GM23338 (cell line): ENCODE results near the gene LPIN1. TPM values are rescaled to one million over a fixed set of nuclear protein-coding genes. Genes with fewer than 3 reads are reported as not detected.

Source experiments
- ATAC-seq: fragments of 200-7000 bp; cut with Tn5 transposase; 3 replicates; pipeline ENCODE4 v1.9.1; 2020
- DNase-seq: peaks from one replicate; pipeline ENCODE4 v3.0.0-alpha.2; 2015; ENCODE audit warnings: low spot score
- H2AFZ ChIP-seq: fragments of 200-600 bp; sonication (generic); 2 replicates; pipeline ENCODE4 v1.8.0; 2016; ENCODE audit warnings: antibody characterized with exemption, mild to moderate bottlenecking, moderate library complexity
- H3F3A ChIP-seq: fragments of 200-600 bp; sonication (generic); replicated peaks from 2 replicates; pipeline ENCODE4 v1.8.0; 2017; ENCODE audit warnings: antibody characterized with exemption, mixed run types, low read depth
- H3K27ac ChIP-seq: fragments of 200-600 bp; sonication (generic); 2 replicates; pipeline ENCODE4 v1.6.1; 2016; ENCODE audit warnings: low read depth
- H3K27me3 ChIP-seq: fragments of 200-600 bp; sonication (generic); 2 replicates; pipeline ENCODE4 v1.8.0; 2016; ENCODE audit warnings: mild to moderate bottlenecking, mixed run types, moderate library complexity; ENCODE audit not compliant: insufficient read depth
- H3K36me3 ChIP-seq: fragments of 200-600 bp; sonication (generic); 2 replicates; pipeline ENCODE4 v1.8.0; 2016; ENCODE audit warnings: mild to moderate bottlenecking; ENCODE audit not compliant: insufficient read depth
- H3K4me1 ChIP-seq: fragments of 200-600 bp; sonication (generic); 2 replicates; pipeline ENCODE4 v1.8.0; 2016; ENCODE audit warnings: mild to moderate bottlenecking, moderate library complexity; ENCODE audit not compliant: insufficient read depth
- H3K4me2 ChIP-seq: fragments of 200-600 bp; sonication (generic); 2 replicates; pipeline ENCODE4 v1.7.1; 2017; ENCODE audit warnings: mixed run types
- H3K4me3 ChIP-seq: fragments of 200-600 bp; sonication (generic); 2 replicates; pipeline ENCODE4 v1.6.1; 2016; ENCODE audit warnings: mixed run types
- H3K79me2 ChIP-seq: fragments of 200-600 bp; sonication (generic); replicated peaks from 2 replicates; pipeline ENCODE4 v1.8.0; 2017; ENCODE audit warnings: mild to moderate bottlenecking; ENCODE audit not compliant: insufficient read depth
- H3K9me2 ChIP-seq: fragments of 200-600 bp; sonication (generic); 2 replicates; pipeline ENCODE4 v1.8.0; 2017; ENCODE audit not compliant: insufficient read depth
- H4K20me1 ChIP-seq: fragments of 200-600 bp; sonication (generic); replicated peaks from 2 replicates; pipeline ENCODE4 v1.8.0; 2017; ENCODE audit warnings: mild to moderate bottlenecking; ENCODE audit not compliant: insufficient read depth
- H3K27ac Mint-ChIP-seq: 2 replicates; pipeline ENCODE4 v1.8.0; 2020; ENCODE audit warnings: inconsistent platforms, mild to moderate bottlenecking, moderate library complexity, mixed read lengths
- H3K27me3 Mint-ChIP-seq: 3 replicates; pipeline ENCODE4 v1.8.0; 2022; ENCODE audit warnings: low read depth, mild to moderate bottlenecking, moderate library complexity, mixed read lengths, inconsistent platforms; ENCODE audit not compliant: insufficient read depth, poor library complexity
- H3K36me3 Mint-ChIP-seq: 3 replicates; pipeline ENCODE4 v1.8.0; 2021; ENCODE audit warnings: low read depth, mild to moderate bottlenecking, inconsistent platforms, moderate library complexity, mixed read lengths
- H3K4me1 Mint-ChIP-seq: 3 replicates; pipeline ENCODE4 v1.8.0; 2020; ENCODE audit warnings: mild to moderate bottlenecking, inconsistent platforms, mixed read lengths
- H3K4me3 Mint-ChIP-seq: 3 replicates; pipeline ENCODE4 v1.8.0; 2021; ENCODE audit warnings: moderate library complexity, mild to moderate bottlenecking, inconsistent platforms, mixed read lengths
- H3K9me3 Mint-ChIP-seq: 3 replicates; pipeline ENCODE4 v1.8.0; 2020; ENCODE audit warnings: moderate library complexity, mild to moderate bottlenecking, inconsistent platforms, mixed read lengths
- CTCF ChIP-seq, 2 experiments: fragments of 200-600 bp in 1 of 2; sonication (generic) in 1 of 2; conservative IDR thresholded peaks; 2 replicates each; pipeline versions ENCODE4 v1.5.1 to v1.6.1; 2016 to 2017; ENCODE audit warnings: antibody characterized with exemption in 2 of 2, low read depth in 2 of 2, mild to moderate bottlenecking in 2 of 2, moderate library complexity in 1 of 2
- EZH2 ChIP-seq: fragments of 200-600 bp; sonication (generic); IDR thresholded peaks from one replicate; pipeline ENCODE4 v1.8.0; 2017; ENCODE audit warnings: antibody characterized with exemption, mild to moderate bottlenecking, low read depth; ENCODE audit not compliant: unreplicated experiment
- EZH2phosphoT487 ChIP-seq: fragments of 200-600 bp; sonication (generic); IDR thresholded peaks from one replicate; pipeline ENCODE4 v1.8.1; 2018; ENCODE audit warnings: antibody characterized with exemption; ENCODE audit not compliant: unreplicated experiment
- NANOG ChIP-seq: IDR thresholded peaks from 2 replicates; pipeline ENCODE4 v1.6.1; 2016; ENCODE audit warnings: antibody characterized with exemption, borderline replicate concordance
- ZNF114 ChIP-seq: fragments of 250-450 bp; sonication (Bioruptor Pico); IDR thresholded peaks from 2 replicates; pipeline ENCODE4 v1.5.0; 2020; ENCODE audit warnings: mild to moderate bottlenecking, moderate library complexity
- polyA plus RNA-seq: library from polyadenylated mRNA; unstranded; fragments of >200 nt; fragmentation: Nextera tagmentation; extraction: Ambion mirVana; gene quantifications from 2 replicates; pipeline ENCODE4 v1.2.1, GENCODE V29; 2016
- total RNA-seq: library from RNA; depleted of rRNA; stranded (reverse); fragments of >200 nt; shearing (Covaris generic); gene quantifications from 2 replicates; pipeline ENCODE4 v1.2.3, GENCODE V29; 2014
- TF ChIP-seq, protein P1 (sequence below): fragments of 250-450 bp; sonication (Bioruptor Pico); IDR thresholded peaks from 2 replicates; pipeline ENCODE4 v1.5.0; 2020; ENCODE audit warnings: mild to moderate bottlenecking, moderate library complexity
- TF ChIP-seq, protein P2 (sequence below): IDR thresholded peaks from one replicate; pipeline ENCODE4 v1.6.1; 2018; ENCODE audit warnings: antibody characterized with exemption; ENCODE audit not compliant: unreplicated experiment

The LPIN1 gene
- total and polyA plus RNA-seq, 2 experiments from 2014 or later = 4.4 to 9.5 TPM

DNA sequence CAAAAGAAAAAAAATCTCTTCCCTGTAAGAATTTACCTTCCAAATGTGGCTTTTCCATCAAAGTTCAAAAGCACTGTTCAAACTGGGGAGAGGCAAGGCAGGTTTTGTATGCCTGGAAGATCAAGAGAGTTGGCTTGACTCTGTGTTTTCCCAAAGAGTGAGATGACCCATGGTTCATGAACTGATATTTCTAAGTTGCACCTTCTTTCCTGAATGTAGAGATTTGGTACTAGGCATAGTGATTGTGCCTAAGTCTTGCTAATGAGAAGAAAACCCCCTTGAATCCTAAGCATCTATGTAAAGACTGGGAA is 23.4 kb upstream of the LPIN1 start:
- H3K27me3 ChIP-seq = no peaks in the 10 kb centered on the region
- no peaks in the 10 kb centered on the region for H3K4me1 ChIP-seq
- no peaks in the 10 kb centered on the region for H3K79me2 ChIP-seq
- H3K4me2 ChIP-seq = no peak overlapping the region
- H3K27ac Mint-ChIP-seq = no peak overlapping the region
- H3K4me3 Mint-ChIP-seq = no peak overlapping the region
- H3K36me3 Mint-ChIP-seq = no peaks in the 10 kb centered on the region
- H2AFZ ChIP-seq = no peak overlapping the region
- ATAC-seq = no peak
- no peaks in the 10 kb centered on the region for H3F3A ChIP-seq
- no peak overlapping the region for H3K27ac ChIP-seq
- H3K9me2 ChIP-seq = no peaks in the 10 kb centered on the region
- DNase-seq = no peak
- no peaks in the 10 kb centered on the region for H3K27me3 Mint-ChIP-seq
- TF ChIP-seq, protein P1, sequence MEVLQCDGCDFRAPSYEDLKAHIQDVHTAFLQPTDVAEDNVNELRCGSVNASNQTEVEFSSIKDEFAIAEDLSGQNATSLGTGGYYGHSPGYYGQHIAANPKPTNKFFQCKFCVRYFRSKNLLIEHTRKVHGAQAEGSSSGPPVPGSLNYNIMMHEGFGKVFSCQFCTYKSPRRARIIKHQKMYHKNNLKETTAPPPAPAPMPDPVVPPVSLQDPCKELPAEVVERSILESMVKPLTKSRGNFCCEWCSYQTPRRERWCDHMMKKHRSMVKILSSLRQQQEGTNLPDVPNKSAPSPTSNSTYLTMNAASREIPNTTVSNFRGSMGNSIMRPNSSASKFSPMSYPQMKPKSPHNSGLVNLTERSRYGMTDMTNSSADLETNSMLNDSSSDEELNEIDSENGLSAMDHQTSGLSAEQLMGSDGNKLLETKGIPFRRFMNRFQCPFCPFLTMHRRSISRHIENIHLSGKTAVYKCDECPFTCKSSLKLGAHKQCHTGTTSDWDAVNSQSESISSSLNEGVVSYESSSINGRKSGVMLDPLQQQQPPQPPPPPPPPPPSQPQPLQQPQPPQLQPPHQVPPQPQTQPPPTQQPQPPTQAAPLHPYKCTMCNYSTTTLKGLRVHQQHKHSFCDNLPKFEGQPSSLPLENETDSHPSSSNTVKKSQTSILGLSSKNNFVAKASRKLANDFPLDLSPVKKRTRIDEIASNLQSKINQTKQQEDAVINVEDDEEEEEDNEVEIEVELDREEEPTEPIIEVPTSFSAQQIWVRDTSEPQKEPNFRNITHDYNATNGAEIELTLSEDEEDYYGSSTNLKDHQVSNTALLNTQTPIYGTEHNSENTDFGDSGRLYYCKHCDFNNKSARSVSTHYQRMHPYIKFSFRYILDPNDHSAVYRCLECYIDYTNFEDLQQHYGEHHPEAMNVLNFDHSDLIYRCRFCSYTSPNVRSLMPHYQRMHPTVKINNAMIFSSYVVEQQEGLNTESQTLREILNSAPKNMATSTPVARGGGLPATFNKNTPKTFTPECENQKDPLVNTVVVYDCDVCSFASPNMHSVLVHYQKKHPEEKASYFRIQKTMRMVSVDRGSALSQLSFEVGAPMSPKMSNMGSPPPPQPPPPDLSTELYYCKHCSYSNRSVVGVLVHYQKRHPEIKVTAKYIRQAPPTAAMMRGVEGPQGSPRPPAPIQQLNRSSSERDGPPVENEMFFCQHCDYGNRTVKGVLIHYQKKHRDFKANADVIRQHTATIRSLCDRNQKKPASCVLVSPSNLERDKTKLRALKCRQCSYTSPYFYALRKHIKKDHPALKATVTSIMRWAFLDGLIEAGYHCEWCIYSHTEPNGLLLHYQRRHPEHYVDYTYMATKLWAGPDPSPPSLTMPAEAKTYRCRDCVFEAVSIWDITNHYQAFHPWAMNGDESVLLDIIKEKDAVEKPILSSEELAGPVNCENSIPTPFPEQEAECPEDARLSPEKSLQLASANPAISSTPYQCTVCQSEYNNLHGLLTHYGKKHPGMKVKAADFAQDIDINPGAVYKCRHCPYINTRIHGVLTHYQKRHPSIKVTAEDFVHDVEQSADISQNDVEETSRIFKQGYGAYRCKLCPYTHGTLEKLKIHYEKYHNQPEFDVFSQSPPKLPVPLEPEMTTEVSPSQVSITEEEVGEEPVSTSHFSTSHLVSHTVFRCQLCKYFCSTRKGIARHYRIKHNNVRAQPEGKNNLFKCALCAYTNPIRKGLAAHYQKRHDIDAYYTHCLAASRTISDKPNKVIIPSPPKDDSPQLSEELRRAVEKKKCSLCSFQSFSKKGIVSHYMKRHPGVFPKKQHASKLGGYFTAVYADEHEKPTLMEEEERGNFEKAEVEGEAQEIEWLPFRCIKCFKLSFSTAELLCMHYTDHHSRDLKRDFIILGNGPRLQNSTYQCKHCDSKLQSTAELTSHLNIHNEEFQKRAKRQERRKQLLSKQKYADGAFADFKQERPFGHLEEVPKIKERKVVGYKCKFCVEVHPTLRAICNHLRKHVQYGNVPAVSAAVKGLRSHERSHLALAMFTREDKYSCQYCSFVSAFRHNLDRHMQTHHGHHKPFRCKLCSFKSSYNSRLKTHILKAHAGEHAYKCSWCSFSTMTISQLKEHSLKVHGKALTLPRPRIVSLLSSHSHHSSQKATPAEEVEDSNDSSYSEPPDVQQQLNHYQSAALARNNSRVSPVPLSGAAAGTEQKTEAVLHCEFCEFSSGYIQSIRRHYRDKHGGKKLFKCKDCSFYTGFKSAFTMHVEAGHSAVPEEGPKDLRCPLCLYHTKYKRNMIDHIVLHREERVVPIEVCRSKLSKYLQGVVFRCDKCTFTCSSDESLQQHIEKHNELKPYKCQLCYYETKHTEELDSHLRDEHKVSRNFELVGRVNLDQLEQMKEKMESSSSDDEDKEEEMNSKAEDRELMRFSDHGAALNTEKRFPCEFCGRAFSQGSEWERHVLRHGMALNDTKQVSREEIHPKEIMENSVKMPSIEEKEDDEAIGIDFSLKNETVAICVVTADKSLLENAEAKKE (CRISPR knock-in tag) = no peak
- TF ChIP-seq, protein P2, sequence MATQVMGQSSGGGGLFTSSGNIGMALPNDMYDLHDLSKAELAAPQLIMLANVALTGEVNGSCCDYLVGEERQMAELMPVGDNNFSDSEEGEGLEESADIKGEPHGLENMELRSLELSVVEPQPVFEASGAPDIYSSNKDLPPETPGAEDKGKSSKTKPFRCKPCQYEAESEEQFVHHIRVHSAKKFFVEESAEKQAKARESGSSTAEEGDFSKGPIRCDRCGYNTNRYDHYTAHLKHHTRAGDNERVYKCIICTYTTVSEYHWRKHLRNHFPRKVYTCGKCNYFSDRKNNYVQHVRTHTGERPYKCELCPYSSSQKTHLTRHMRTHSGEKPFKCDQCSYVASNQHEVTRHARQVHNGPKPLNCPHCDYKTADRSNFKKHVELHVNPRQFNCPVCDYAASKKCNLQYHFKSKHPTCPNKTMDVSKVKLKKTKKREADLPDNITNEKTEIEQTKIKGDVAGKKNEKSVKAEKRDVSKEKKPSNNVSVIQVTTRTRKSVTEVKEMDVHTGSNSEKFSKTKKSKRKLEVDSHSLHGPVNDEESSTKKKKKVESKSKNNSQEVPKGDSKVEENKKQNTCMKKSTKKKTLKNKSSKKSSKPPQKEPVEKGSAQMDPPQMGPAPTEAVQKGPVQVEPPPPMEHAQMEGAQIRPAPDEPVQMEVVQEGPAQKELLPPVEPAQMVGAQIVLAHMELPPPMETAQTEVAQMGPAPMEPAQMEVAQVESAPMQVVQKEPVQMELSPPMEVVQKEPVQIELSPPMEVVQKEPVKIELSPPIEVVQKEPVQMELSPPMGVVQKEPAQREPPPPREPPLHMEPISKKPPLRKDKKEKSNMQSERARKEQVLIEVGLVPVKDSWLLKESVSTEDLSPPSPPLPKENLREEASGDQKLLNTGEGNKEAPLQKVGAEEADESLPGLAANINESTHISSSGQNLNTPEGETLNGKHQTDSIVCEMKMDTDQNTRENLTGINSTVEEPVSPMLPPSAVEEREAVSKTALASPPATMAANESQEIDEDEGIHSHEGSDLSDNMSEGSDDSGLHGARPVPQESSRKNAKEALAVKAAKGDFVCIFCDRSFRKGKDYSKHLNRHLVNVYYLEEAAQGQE = no peak
- no peak for TF ChIP-seq NANOG
- TF ChIP-seq CTCF (conservative IDR thresholded peaks at IDR 0.05; ENCODE audit: low read depth in 2 of 2) = no peak
- TF ChIP-seq EZH2 = no peak
- TF ChIP-seq ZNF114 (CRISPR knock-in tag) = no peak
- no peak for TF ChIP-seq EZH2phosphoT487
- no peaks in the 10 kb centered on the region for H3K36me3 ChIP-seq
- no peaks in the 10 kb centered on the region for H4K20me1 ChIP-seq
- no peak overlapping the region for H3K4me3 ChIP-seq
- peaks cover 23% of the 10 kb centered on the region for H3K4me1 Mint-ChIP-seq
- no peaks in the 10 kb centered on the region for H3K9me3 Mint-ChIP-seq
